Measurements from ENCODE around the gene FOXJ1.
"Not testable (repeated sequence)": the region's sequence is repeated elsewhere in the genome, so short reads cannot be mapped to it uniquely, and the experiment has no call there.

Gene FOXJ1
- total RNA-seq, result 21.0 reads per million, percentile 48 among the genes with 10 or more reads in this experiment

GRCh38 chr17:76141212-76142038 lies at the start of gene FOXJ1:
Gene FOXJ1, minus strand, starts transcription at chr17:76141245. Its CDS starts 850 bp downstream, at chr17:76140395.
- peak; percentile 86 for DNase-seq

- DNase-seq, result no peak
These were observed 48.7 kb upstream of the FOXJ1 start for GRCh38 chr17:76189741-76190140.

- DNase-seq, result no peak
These were observed 48.2 kb upstream of the FOXJ1 start for GRCh38 chr17:76189247-76189646.

- no peak for DNase-seq
These were observed 47.4 kb upstream of the FOXJ1 start for GRCh38 chr17:76188213-76189016.

- not testable (repeated sequence) for DNase-seq
These were observed 45.7 kb upstream of the FOXJ1 start for GRCh38 chr17:76186774-76187173.

GRCh38 chr17:76184290-76184689 lies 43.2 kb upstream of the FOXJ1 start:
- no peak for DNase-seq

GRCh38 chr17:76182016-76182764 lies 41.1 kb upstream of the FOXJ1 start:
- DNase-seq, result peak; percentile 88

GRCh38 chr17:76179496-76180467 lies 38.7 kb upstream of the FOXJ1 start:
- DNase-seq, result peak; percentile 16

- DNase-seq, result no peak
These were observed 37.1 kb upstream of the FOXJ1 start for GRCh38 chr17:76178124-76178523.

GRCh38 chr17:76176701-76177574 lies 35.9 kb upstream of the FOXJ1 start:
- no peak for DNase-seq

- no peak for DNase-seq
These were observed 33.0 kb upstream of the FOXJ1 start for GRCh38 chr17:76174037-76174436.

GRCh38 chr17:76173474-76173873 lies 32.4 kb upstream of the FOXJ1 start:
- no peak for DNase-seq

GRCh38 chr17:76171706-76172105 lies 30.7 kb upstream of the FOXJ1 start:
- DNase-seq, result no peak

GRCh38 chr17:76170114-76170513 lies 29.1 kb upstream of the FOXJ1 start:
- DNase-seq, result no peak

GRCh38 chr17:76166906-76167305 lies 25.9 kb upstream of the FOXJ1 start:
- no peak for DNase-seq

- no peak for DNase-seq
These were observed 25.1 kb upstream of the FOXJ1 start for GRCh38 chr17:76166168-76166567.

- no peak for DNase-seq
These were observed 23.3 kb upstream of the FOXJ1 start for GRCh38 chr17:76164331-76164730.

- DNase-seq, result no peak
These were observed 22.9 kb upstream of the FOXJ1 start for GRCh38 chr17:76163919-76164318.

- no peak for DNase-seq
These were observed 20.7 kb upstream of the FOXJ1 start for GRCh38 chr17:76161619-76162266.

GRCh38 chr17:76160896-76161528 lies 20.0 kb upstream of the FOXJ1 start:
- no peak for DNase-seq
